Kidney capillary endothelial cell (primary cell): ENCODE data around the gene PRRT1B.

Experiments
- DNase-seq: peaks from one replicate; pipeline ENCODE4 v3.0.0-alpha.2; 2018; ENCODE audit warnings: low spot score

PRRT1B gene

GRCh38 chr9:131597246-131597645 is 51.9 kb downstream of the PRRT1B start:
- no peak for DNase-seq

GRCh38 chr9:131598121-131598520 is 52.8 kb downstream of the PRRT1B start:
- DNase-seq, result no peak

GRCh38 chr9:131601683-131602181 is 56.4 kb downstream of the PRRT1B start:
- no peak for DNase-seq

- no peak for DNase-seq
Measured at GRCh38 chr9:131603199-131603598, 57.9 kb downstream of the PRRT1B start.

GRCh38 chr9:131603711-131604439 is 58.6 kb downstream of the PRRT1B start:
- DNase-seq, result no peak

- DNase-seq, result no peak
Measured at GRCh38 chr9:131605770-131606590, 60.7 kb downstream of the PRRT1B start.

GRCh38 chr9:131606896-131607567 is 61.7 kb downstream of the PRRT1B start:
- DNase-seq, result no peak

- no peak for DNase-seq
Measured at GRCh38 chr9:131607591-131607990, 62.3 kb downstream of the PRRT1B start.

- DNase-seq, result no peak
Measured at GRCh38 chr9:131608493-131609037, 63.2 kb downstream of the PRRT1B start.
